ENCODE results near the gene FOXD2. TPM values are rescaled to one million over a fixed set of nuclear protein-coding genes. Genes with fewer than 3 reads are reported as not detected.
A peak's percentile ranks its signal among the peaks of the same experiment; 100 is the strongest.

Gene FOXD2
- total RNA-seq, result under 1 TPM; 0.25 to 0.86 (median 0.41) TPM
- long read RNA-seq, result 0 reads

- Histone ChIP-seq H3K36me3 (no peaks in the 10 kb centered on the region), H3K27me3 (peaks cover 0 to under 1% of the 10 kb centered on the region in 2 donors), H3K9me3 (no peaks in the 10 kb centered on the region), H3K4me3 (peak within 1 kb of the TSS; percentile 77 to 90 (median 83)), H3K4me1 (peaks cover 0 to 12% (median 0%) of the 10 kb centered on the region in 4 donors), H3K27ac (peak within 1 kb of the TSS; percentile 67 to 77 (median 73))
- intact Hi-C loops (cut with DNase I), result no loop called here
- ATAC-seq (peak; percentile 90 to 95 (median 92)), DNase-seq (peak; percentile 92 to 93 (median 92))
- TF ChIP-seq POLR2A (IDR thresholded peaks at IDR 0.05), result peak; percentile 76
- TF ChIP-seq CTCF (IDR thresholded peaks at IDR 0.05), result peak; percentile 98 to 100 (median 99)
- 3% methylated on average over 7 of the region's 80 CpGs for WGBS (ENCODE audit: insufficient coverage, low coverage, low lambda C conversion rate, missing lambda C conversion rate)
These were observed at the start of gene FOXD2 for GRCh38 chr1:47437447-47438164. TSS of gene FOXD2 (plus strand) at chr1:47438044. CDS start at chr1:47438136, 92 bp downstream.

GRCh38 chr1:47388891-47389238, 49.0 kb upstream of the FOXD2 start:
- no peak overlapping the region for H3K4me3 ChIP-seq
- no peak overlapping the region for H3K27ac ChIP-seq
- ATAC-seq, result peak; percentile 90 to 95 (median 92)
- WGBS (ENCODE audit: insufficient coverage, low coverage, low lambda C conversion rate, missing lambda C conversion rate), result 82% methylated on average over 1 of the region's 3 CpGs
- peak in 2 of 3 donors; percentile 53 to 68 for DNase-seq
- H3K4me1 ChIP-seq, result no peaks in the 10 kb centered on the region
- TF ChIP-seq POLR2A (IDR thresholded peaks at IDR 0.05) (no peak), CTCF (IDR thresholded peaks at IDR 0.05) (peak; percentile 69 to 79 (median 70))
- intact Hi-C loops (cut with DNase I), result no loop called here
- no peaks in the 10 kb centered on the region for H3K36me3 ChIP-seq
- H3K9me3 ChIP-seq, result no peaks in the 10 kb centered on the region
- H3K27me3 ChIP-seq, result no peaks in the 10 kb centered on the region

- no peaks in the 10 kb centered on the region for H3K4me1 ChIP-seq
- intact Hi-C loops (cut with DNase I), result no loop called here
- WGBS (ENCODE audit: insufficient coverage, low coverage, low lambda C conversion rate, missing lambda C conversion rate), result 44% methylated on average over 2 of the region's 2 CpGs
- DNase-seq (no peak), ATAC-seq (peak in 3 of 4 donors; percentile 8 to 57 (median 40))
- H3K27ac ChIP-seq, result no peak overlapping the region
- H3K9me3 ChIP-seq, result no peaks in the 10 kb centered on the region
- no peaks in the 10 kb centered on the region for H3K27me3 ChIP-seq
- H3K36me3 ChIP-seq, result no peaks in the 10 kb centered on the region
- no peak for TF ChIP-seq POLR2A (IDR thresholded peaks at IDR 0.05)
- TF ChIP-seq CTCF (IDR thresholded peaks at IDR 0.05), result no peak
- no peak overlapping the region for H3K4me3 ChIP-seq
These were observed 48.1 kb upstream of the FOXD2 start for GRCh38 chr1:47389731-47390130.

- ATAC-seq (no peak), DNase-seq (no peak)
- TF ChIP-seq CTCF (IDR thresholded peaks at IDR 0.05) (no peak), POLR2A (IDR thresholded peaks at IDR 0.05) (no peak)
- Histone ChIP-seq H3K27ac (no peak overlapping the region), H3K9me3 (no peaks in the 10 kb centered on the region), H3K4me1 (no peaks in the 10 kb centered on the region), H3K27me3 (no peaks in the 10 kb centered on the region), H3K36me3 (no peaks in the 10 kb centered on the region), H3K4me3 (no peak overlapping the region)
- 40% methylated on average over 2 of the region's 2 CpGs for WGBS (ENCODE audit: insufficient coverage, low coverage, low lambda C conversion rate, missing lambda C conversion rate)
- intact Hi-C loops (cut with DNase I), result no loop called here
These were observed 47.0 kb upstream of the FOXD2 start for GRCh38 chr1:47390843-47391242.
